Esophagus squamous epithelium (tissue), 5 donors: ENCODE results near the gene IFT57. TPM values are rescaled to one million over a fixed set of nuclear protein-coding genes. Genes with fewer than 3 reads are reported as not detected.

ENCODE experiments used
- DNase-seq: peaks from one replicate; lab custom pipeline; 2025; lab: John Stamatoyannopoulos, UW
- H3K27ac ChIP-seq, 4 donors: fragments of 200-600 bp; sonication (generic); one replicate each; pipeline ENCODE4 v1.5.1; 2016 to 2019; ENCODE audit warnings: mild to moderate bottlenecking in 1 of 4
- H3K27me3 ChIP-seq, 4 donors: fragments of 200-600 bp; sonication (generic); 1 replicate in 3 of 4; 2 replicates in 1 of 4; pipeline versions ENCODE4 v1.5.1 to v1.6.0; 2017 to 2021; ENCODE audit warnings: antibody characterized with exemption in 1 of 4
- H3K36me3 ChIP-seq, 3 donors: fragments of 200-600 bp; sonication (generic); one replicate each; pipeline ENCODE4 v1.5.1; 2016 to 2019
- H3K4me1 ChIP-seq, 3 donors: fragments of 200-600 bp; sonication (generic); one replicate each; pipeline ENCODE4 v1.5.1; 2017 to 2019
- H3K4me3 ChIP-seq, 4 donors: fragments of 200-600 bp; sonication (generic); 1 replicate in 3 of 4; 2 replicates in 1 of 4; pipeline ENCODE4 v1.5.1; 2016 to 2019; ENCODE audit warnings: mild to moderate bottlenecking in 2 of 4, moderate library complexity in 1 of 4
- H3K9me3 ChIP-seq, 3 donors: fragments of 200-600 bp; sonication (generic); one replicate each; pipeline ENCODE4 v1.5.1; 2016 to 2019
- CTCF ChIP-seq, 6 experiments: fragments of 450-650 bp in 4 of 6; fragments of 200-600 bp in 2 of 6; sonication (generic) in 2 of 6; IDR thresholded peaks; one replicate each; pipeline ENCODE4 v1.5.1; 2016 to 2019; ENCODE audit warnings: antibody characterized with exemption in 6 of 6, mild to moderate bottlenecking in 4 of 6, moderate library complexity in 4 of 6
- POLR2A ChIP-seq, 4 donors: fragments of 450-650 bp; IDR thresholded peaks; one replicate each; pipeline ENCODE4 v1.6.1; 2017; ENCODE audit warnings: antibody characterized with exemption in 4 of 4, mild to moderate bottlenecking in 4 of 4, moderate library complexity in 3 of 4
- WGBS, 2 donors: methylation state at CpG; one replicate each; pipeline ENCODE4 v1.1.5; 2018; 5-methylcytosine and 5-hydroxymethylcytosine counted together
- intact Hi-C: fragments of 100-400 bp; cut with DNase I; formaldehyde crosslinking; loops from one replicate; pipeline ENCODE4 v1.15.0; 2022
- total RNA-seq, 4 donors: library from RNA; depleted of rRNA; stranded (reverse); fragments of >200 nt; gene quantifications; one replicate each; pipeline ENCODE4 v1.1.0, GENCODE V29; 2016
- donor health status: DM: yes; HTN: yes; CAD: no.

The IFT57 gene
- total RNA-seq, 4 donors from 2014 or later = 21.0 to 35.7 (median 23.9) TPM

DNA sequence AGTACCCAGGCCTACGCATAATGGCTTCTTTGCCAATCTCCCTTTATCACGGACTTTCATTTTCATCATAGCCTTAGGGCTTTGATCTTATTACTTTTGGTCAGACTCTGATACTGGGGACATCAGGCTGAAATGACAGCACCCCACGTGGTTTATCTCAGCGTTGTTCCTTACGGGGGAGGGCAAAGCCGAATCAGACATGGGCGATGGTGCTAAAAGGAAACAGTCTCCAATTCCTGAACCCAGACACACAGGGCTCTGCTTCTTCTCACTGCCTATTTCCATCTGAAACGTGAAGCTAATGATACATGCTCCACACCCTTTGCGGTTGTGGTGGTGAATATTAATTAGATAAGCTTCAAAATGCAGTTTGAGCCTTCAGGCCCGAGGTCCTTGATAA is 72.0 kb downstream of the IFT57 start:
- no peaks in the 10 kb centered on the region for H3K4me1 ChIP-seq
- no peaks in the 10 kb centered on the region for H3K36me3 ChIP-seq
- TF ChIP-seq POLR2A (IDR thresholded peaks at IDR 0.05) (no peak), CTCF (IDR thresholded peaks at IDR 0.05) (no peak)
- 85% methylated on average over 10 of the region's 10 CpGs for WGBS, 2 donors
- no peaks in the 10 kb centered on the region for H3K9me3 ChIP-seq
- H3K27me3 ChIP-seq = no peaks in the 10 kb centered on the region
- intact Hi-C loops = no loop called here
- H3K4me3 ChIP-seq = no peak overlapping the region
- no peak for DNase-seq
- H3K27ac ChIP-seq = no peak overlapping the region

GRCh38 chr3:108146139-108146538 is 76.1 kb downstream of the IFT57 start:
- H3K9me3 ChIP-seq = no peaks in the 10 kb centered on the region
- intact Hi-C loops = no loop called here
- H3K4me1 ChIP-seq = no peaks in the 10 kb centered on the region
- no peak overlapping the region for H3K27ac ChIP-seq
- WGBS, 2 donors = 91 to 92% methylated on average over 5 of the region's 5 CpGs
- H3K36me3 ChIP-seq = no peaks in the 10 kb centered on the region
- TF ChIP-seq CTCF (IDR thresholded peaks at IDR 0.05) (no peak), POLR2A (IDR thresholded peaks at IDR 0.05) (no peak)
- no peaks in the 10 kb centered on the region for H3K27me3 ChIP-seq
- no peak for DNase-seq
- H3K4me3 ChIP-seq = no peak overlapping the region

DNA sequence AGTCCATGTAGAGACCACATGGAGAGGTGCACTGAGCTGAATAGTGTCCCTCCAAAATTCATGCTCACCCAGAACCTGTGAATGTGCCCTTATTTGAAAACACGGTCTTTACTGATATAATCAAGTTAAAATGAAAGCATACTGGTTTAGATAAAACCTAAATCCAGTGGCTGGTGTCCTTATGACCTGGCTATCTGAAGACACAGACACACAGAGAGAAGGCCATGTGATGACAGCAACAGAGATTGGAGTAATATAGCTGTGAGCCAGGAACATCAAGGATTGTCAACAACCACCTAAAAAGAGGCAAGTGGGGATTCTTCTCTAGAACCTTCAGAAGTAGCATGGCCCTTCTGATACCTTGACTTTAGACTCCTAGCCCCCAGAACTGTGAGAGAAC is 76.6 kb downstream of the IFT57 start:
- DNase-seq = no peak
- WGBS, 2 donors = 86% methylated on average over 1 of the region's 1 CpG
- Histone ChIP-seq H3K9me3 (no peaks in the 10 kb centered on the region), H3K27me3 (no peaks in the 10 kb centered on the region), H3K27ac (no peak overlapping the region), H3K4me1 (no peaks in the 10 kb centered on the region), H3K36me3 (no peaks in the 10 kb centered on the region), H3K4me3 (no peak overlapping the region)
- intact Hi-C loops = no loop called here
- TF ChIP-seq CTCF (IDR thresholded peaks at IDR 0.05) = no peak
- TF ChIP-seq POLR2A (IDR thresholded peaks at IDR 0.05) = no peak

- no peaks in the 10 kb centered on the region for H3K27me3 ChIP-seq
- H3K9me3 ChIP-seq = no peaks in the 10 kb centered on the region
- no peak overlapping the region for H3K27ac ChIP-seq
- TF ChIP-seq CTCF (IDR thresholded peaks at IDR 0.05) = no peak
- no peak for TF ChIP-seq POLR2A (IDR thresholded peaks at IDR 0.05)
- no peaks in the 10 kb centered on the region for H3K36me3 ChIP-seq
- H3K4me1 ChIP-seq = peaks cover 0 to 22% (median 5%) of the 10 kb centered on the region in 3 donors
- intact Hi-C loops = no loop called here
- H3K4me3 ChIP-seq = no peak overlapping the region
- DNase-seq = no peak
- WGBS, 2 donors = 44 to 67% methylated on average over 5 of the region's 5 CpGs
These were observed 84.8 kb downstream of the IFT57 start for GRCh38 chr3:108137460-108137814.

- WGBS, 2 donors = 61 to 71% methylated on average over 11 of the region's 13 CpGs
- no peaks in the 10 kb centered on the region for H3K27me3 ChIP-seq
- intact Hi-C loops = no loop called here
- H3K36me3 ChIP-seq = no peaks in the 10 kb centered on the region
- peaks cover 1 to 28% (median 5%) of the 10 kb centered on the region in 3 donors for H3K4me1 ChIP-seq
- DNase-seq = no peak
- H3K4me3 ChIP-seq = no peak overlapping the region
- no peak overlapping the region for H3K27ac ChIP-seq
- no peaks in the 10 kb centered on the region for H3K9me3 ChIP-seq
- TF ChIP-seq CTCF (IDR thresholded peaks at IDR 0.05) = no peak
- no peak for TF ChIP-seq POLR2A (IDR thresholded peaks at IDR 0.05)
These were observed 85.4 kb downstream of the IFT57 start for GRCh38 chr3:108136561-108137459.
